Measurements from ENCODE around the gene GGT7.
A peak's percentile ranks its signal among the peaks of the same experiment; 100 is the strongest.

GGT7 gene

DNA sequence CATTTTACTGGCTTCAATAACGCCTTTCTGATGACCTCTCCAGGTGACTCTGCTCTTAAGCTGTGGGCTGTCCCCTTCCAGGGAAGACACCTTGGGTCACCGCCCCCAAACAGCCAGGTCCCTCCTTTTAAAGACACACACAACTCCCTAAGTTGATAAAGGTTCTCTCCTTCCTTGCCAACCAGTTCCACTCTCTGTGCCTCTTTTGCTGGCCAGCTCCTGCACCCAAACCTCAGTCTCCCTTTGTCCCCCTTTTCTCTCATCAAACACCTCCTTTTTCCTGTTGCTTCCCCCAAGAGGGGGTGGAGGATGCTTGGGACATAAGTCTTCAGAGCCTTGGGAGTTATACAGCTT is 48.2 kb downstream of the GGT7 start:
- Histone ChIP-seq H3K4me2 (peak overlapping the region; percentile 49), H3K4me1 (ENCODE audit: low read depth, poor library complexity, severe bottlenecking) (peaks cover 27% of the 10 kb centered on the region), H3K27ac (peak overlapping the region; percentile 56), H3K4me3 (IDR thresholded peaks at IDR 0.05; ENCODE audit: insufficient read depth, low read depth, low read length) (peak overlapping the region; percentile 47), H3K9ac (peak overlapping the region; percentile 71), H3K36me3 (ENCODE audit: insufficient read depth) (no peaks in the 10 kb centered on the region), H4K20me1 (ENCODE audit: insufficient read depth) (peaks cover 18% of the 10 kb centered on the region; the same call in 1 of the 2 replicates), H3K79me2 (ENCODE audit: insufficient read depth, low read depth) (peaks cover 54% of the 10 kb centered on the region), H2AFZ (ENCODE audit: low read depth) (peak overlapping the region; percentile 51; the same call in 1 of the 2 replicates), H3K27me3 (ENCODE audit: insufficient read depth, low read depth) (no peaks in the 10 kb centered on the region)
- TF ChIP-seq, protein P1, sequence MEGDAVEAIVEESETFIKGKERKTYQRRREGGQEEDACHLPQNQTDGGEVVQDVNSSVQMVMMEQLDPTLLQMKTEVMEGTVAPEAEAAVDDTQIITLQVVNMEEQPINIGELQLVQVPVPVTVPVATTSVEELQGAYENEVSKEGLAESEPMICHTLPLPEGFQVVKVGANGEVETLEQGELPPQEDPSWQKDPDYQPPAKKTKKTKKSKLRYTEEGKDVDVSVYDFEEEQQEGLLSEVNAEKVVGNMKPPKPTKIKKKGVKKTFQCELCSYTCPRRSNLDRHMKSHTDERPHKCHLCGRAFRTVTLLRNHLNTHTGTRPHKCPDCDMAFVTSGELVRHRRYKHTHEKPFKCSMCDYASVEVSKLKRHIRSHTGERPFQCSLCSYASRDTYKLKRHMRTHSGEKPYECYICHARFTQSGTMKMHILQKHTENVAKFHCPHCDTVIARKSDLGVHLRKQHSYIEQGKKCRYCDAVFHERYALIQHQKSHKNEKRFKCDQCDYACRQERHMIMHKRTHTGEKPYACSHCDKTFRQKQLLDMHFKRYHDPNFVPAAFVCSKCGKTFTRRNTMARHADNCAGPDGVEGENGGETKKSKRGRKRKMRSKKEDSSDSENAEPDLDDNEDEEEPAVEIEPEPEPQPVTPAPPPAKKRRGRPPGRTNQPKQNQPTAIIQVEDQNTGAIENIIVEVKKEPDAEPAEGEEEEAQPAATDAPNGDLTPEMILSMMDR (conservative IDR thresholded peaks at IDR 0.05; ENCODE audit: low read depth, low read length) = no peak

DNA sequence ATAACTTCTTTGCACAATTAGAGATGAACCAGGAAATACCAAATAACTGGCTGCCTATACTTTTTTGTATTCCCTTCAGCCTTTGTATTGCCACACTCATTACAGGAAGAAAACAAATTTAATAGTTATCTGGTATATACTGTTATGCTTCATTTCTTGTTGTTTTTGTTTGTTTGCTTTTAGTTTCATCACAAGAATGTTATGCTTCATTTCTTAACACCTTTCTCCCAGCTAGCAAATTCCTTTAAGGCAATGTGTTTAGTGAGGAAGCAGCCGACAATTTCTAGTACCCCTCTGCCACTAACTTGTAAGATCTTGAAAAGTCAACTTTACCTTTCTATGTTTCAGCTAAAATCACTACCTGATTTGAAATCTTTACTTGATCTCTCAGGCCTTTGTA is 48.6 kb downstream of the GGT7 start:
- Histone ChIP-seq H4K20me1 (ENCODE audit: insufficient read depth) (peaks cover 18% of the 10 kb centered on the region; the same call in 1 of the 2 replicates), H3K36me3 (ENCODE audit: insufficient read depth) (no peaks in the 10 kb centered on the region), H3K9ac (peak overlapping the region; percentile 71; the same call in 1 of the 2 replicates), H3K27me3 (ENCODE audit: insufficient read depth, low read depth) (no peaks in the 10 kb centered on the region), H3K27ac (peak overlapping the region; percentile 56; the same call in 1 of the 2 replicates), H3K79me2 (ENCODE audit: insufficient read depth, low read depth) (peaks cover 56% of the 10 kb centered on the region), H3K4me3 (IDR thresholded peaks at IDR 0.05; ENCODE audit: insufficient read depth, low read depth, low read length) (peak overlapping the region; percentile 47), H3K4me1 (ENCODE audit: low read depth, poor library complexity, severe bottlenecking) (peaks cover 27% of the 10 kb centered on the region), H2AFZ (ENCODE audit: low read depth) (no peak overlapping the region; the same call in 1 of the 2 replicates), H3K4me2 (peak overlapping the region; percentile 49)
- TF ChIP-seq, protein P1 (conservative IDR thresholded peaks at IDR 0.05; ENCODE audit: low read depth, low read length) = no peak

DNA sequence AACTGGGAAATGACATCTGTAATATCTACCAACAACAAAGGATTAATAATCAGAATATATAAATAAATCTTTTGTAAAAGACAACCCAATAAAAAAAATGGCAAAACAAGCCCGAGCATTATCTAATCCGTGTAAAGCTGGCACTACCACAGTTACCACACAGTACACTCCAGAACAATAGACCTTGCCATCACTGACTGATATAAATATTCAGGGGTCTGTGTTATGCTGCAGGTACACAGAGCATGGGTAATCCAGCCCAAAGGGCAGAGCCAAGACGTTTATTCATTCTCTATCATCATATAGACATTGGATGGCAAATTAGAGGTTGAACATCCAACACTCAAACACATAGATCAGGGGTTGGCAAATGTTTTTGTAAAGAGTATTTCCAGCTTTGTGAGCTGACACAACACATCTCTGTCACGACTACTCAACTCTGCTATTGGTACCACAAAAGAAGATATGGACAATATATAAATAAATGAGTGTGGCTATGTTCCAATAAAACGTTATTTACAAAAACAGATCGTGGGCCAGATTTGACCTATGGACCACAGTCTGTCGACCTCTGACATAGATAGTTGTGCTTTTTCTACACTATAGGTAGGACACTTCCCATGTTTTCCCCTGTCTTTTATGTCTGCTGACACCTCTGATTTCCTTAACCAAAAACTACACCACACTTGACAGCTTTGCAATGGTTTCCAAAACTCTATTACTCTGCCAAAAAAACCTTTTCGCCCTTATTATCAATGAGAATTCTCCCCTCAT is 51.7 kb downstream of the GGT7 start:
- H3K36me3 ChIP-seq (ENCODE audit: insufficient read depth) = no peaks in the 10 kb centered on the region
- peaks cover 82% of the 10 kb centered on the region for H3K79me2 ChIP-seq (ENCODE audit: insufficient read depth, low read depth)
- H3K4me3 ChIP-seq (IDR thresholded peaks at IDR 0.05; ENCODE audit: insufficient read depth, low read depth, low read length) = no peak overlapping the region
- peaks cover 23% of the 10 kb centered on the region; the same call in 1 of the 2 replicates for H4K20me1 ChIP-seq (ENCODE audit: insufficient read depth)
- H3K4me1 ChIP-seq (ENCODE audit: low read depth, poor library complexity, severe bottlenecking) = peaks cover 24% of the 10 kb centered on the region
- no peak overlapping the region for H2AFZ ChIP-seq (ENCODE audit: low read depth)
- H3K27ac ChIP-seq = no peak overlapping the region
- H3K4me2 ChIP-seq = no peak overlapping the region
- no peak overlapping the region for H3K9ac ChIP-seq
- H3K27me3 ChIP-seq (ENCODE audit: insufficient read depth, low read depth) = no peaks in the 10 kb centered on the region
- TF ChIP-seq, protein P1 (conservative IDR thresholded peaks at IDR 0.05; ENCODE audit: low read depth, low read length) = no peak

DNA sequence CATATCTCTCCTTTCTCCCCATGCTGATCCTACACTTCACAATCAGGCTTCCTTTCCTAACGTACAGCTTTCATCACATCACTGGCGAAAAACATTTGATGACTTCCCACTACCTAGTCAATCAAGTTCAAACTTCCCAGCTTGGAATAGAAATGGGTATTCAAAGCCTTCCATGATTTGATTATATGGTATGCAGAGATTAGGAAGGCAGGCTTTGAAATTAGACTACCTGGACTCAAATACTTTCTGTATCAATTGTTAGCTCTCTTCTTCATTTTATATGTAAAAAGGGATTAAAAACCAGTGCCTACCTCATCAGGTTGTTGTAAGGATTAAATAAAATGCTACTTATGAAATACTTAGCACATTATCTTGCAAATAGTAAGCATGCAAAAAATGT is 54.9 kb downstream of the GGT7 start:
- Histone ChIP-seq H2AFZ (ENCODE audit: low read depth) (no peak overlapping the region), H3K27ac (no peak overlapping the region), H3K4me3 (IDR thresholded peaks at IDR 0.05; ENCODE audit: insufficient read depth, low read depth, low read length) (no peak overlapping the region), H3K79me2 (ENCODE audit: insufficient read depth, low read depth) (peaks cover 84% of the 10 kb centered on the region), H3K4me2 (no peak overlapping the region), H4K20me1 (ENCODE audit: insufficient read depth) (peaks cover 16% of the 10 kb centered on the region; the same call in 1 of the 2 replicates), H3K4me1 (ENCODE audit: low read depth, poor library complexity, severe bottlenecking) (peaks cover 8% of the 10 kb centered on the region), H3K27me3 (ENCODE audit: insufficient read depth, low read depth) (no peaks in the 10 kb centered on the region), H3K36me3 (ENCODE audit: insufficient read depth) (no peaks in the 10 kb centered on the region), H3K9ac (no peak overlapping the region)
- TF ChIP-seq, protein P1 (conservative IDR thresholded peaks at IDR 0.05; ENCODE audit: low read depth, low read length) = no peak
